ENCODE measurements around the gene VPS51. TPM values are rescaled to one million over a fixed set of nuclear protein-coding genes. Genes with fewer than 3 reads are reported as not detected.
A peak's percentile ranks its signal among the peaks of the same experiment; 100 is the strongest.

Gene VPS51
- total and polyA plus RNA-seq, 9 of the 15 experiments (the other 6 are each of a cell fraction or from before 2014, with no cell fraction given), result 1.8 to 143 (median 46.8) TPM

DNA sequence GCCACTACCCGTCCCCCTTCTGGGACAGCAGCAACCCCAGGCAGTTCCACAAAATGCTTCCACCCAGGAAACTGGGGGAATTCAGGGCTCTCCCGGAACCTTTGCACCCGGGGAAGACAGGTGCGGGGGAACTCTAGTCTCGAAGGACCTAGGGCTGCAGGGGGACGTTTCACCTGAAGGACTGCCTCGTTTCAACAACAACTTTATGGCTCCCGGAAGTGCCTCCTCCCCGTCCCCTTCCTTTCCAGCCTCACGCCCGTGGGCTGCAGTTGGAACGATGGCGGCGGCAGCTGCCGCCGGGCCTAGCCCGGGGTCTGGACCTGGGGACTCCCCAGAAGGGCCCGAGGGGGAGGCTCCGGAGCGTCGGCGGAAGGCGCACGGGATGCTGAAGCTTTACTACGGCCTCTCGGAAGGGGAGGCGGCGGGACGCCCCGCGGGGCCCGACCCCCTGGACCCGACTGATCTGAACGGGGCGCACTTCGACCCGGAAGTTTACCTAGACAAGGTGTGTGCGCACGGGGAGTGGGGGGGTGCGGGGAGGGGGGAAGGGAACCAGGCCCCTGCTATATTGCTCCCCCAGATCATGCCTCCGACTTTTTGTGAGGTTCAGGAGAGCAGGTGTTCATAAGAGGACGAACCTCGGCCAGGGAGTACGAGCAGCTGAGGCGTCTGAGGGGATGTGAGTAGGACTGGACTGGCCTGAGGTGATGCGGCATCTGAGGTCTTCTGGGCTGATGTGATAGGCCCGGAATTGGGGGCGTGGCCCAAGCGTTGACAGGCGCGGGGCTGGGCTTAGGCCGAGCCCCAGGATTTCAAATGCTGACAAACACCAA, at the start of gene VPS51 (continued):
- TF ChIP-seq, protein P1, sequence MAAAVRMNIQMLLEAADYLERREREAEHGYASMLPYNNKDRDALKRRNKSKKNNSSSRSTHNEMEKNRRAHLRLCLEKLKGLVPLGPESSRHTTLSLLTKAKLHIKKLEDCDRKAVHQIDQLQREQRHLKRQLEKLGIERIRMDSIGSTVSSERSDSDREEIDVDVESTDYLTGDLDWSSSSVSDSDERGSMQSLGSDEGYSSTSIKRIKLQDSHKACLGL (CRISPR knock-in tag; IDR thresholded peaks at IDR 0.05; ENCODE audit: borderline replicate concordance, poor library complexity, severe bottlenecking), result peak; percentile 81
- TF ChIP-seq, protein P2, sequence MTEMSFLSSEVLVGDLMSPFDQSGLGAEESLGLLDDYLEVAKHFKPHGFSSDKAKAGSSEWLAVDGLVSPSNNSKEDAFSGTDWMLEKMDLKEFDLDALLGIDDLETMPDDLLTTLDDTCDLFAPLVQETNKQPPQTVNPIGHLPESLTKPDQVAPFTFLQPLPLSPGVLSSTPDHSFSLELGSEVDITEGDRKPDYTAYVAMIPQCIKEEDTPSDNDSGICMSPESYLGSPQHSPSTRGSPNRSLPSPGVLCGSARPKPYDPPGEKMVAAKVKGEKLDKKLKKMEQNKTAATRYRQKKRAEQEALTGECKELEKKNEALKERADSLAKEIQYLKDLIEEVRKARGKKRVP (CRISPR knock-in tag; IDR thresholded peaks at IDR 0.05), result no peak
- TF ChIP-seq ZBTB43 (CRISPR knock-in tag; IDR thresholded peaks at IDR 0.05) (no peak), TAL1 (IDR thresholded peaks at IDR 0.05) (0 out of 2 replicates have a peak, but pooled peaks have one; percentile 16), CUX1 (CRISPR knock-in tag; IDR thresholded peaks at IDR 0.05) (no peak), ZNF586 (CRISPR knock-in tag; conservative IDR thresholded peaks at IDR 0.05) (no peak), ETS2 (tag; IDR thresholded peaks at IDR 0.05; ENCODE audit: borderline replicate concordance, poor library complexity, severe bottlenecking) (peak; percentile 49), MCM5 (IDR thresholded peaks at IDR 0.05; ENCODE audit: low read depth) (no peak), BHLHE40 (IDR thresholded peaks at IDR 0.05; ENCODE audit: low read length) (peak; percentile 72), HDAC8 (tag; IDR thresholded peaks at IDR 0.05) (peak; percentile 70; the same call in 1 of the 2 replicates), ZNF507 (tag; conservative IDR thresholded peaks at IDR 0.05) (no peak), RBM25 (IDR thresholded peaks at IDR 0.05; ENCODE audit: low read depth, low read length, severe bottlenecking) (no peak), CSDE1 (IDR thresholded peaks at IDR 0.05) (no peak), ERF (CRISPR knock-in tag; IDR thresholded peaks at IDR 0.05) (no peak), DPF2 (IDR thresholded peaks at IDR 0.05) (no peak), NKRF (IDR thresholded peaks at IDR 0.05; ENCODE audit: borderline replicate concordance) (peak; percentile 76; the same call in 1 of the 2 replicates)
- TF ChIP-seq, protein P3, sequence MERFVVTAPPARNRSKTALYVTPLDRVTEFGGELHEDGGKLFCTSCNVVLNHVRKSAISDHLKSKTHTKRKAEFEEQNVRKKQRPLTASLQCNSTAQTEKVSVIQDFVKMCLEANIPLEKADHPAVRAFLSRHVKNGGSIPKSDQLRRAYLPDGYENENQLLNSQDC (CRISPR knock-in tag; IDR thresholded peaks at IDR 0.05), result peak; percentile 94

Measured in K562 (cell line).